GM23248 (cell line): ENCODE results near the gene GCNT1.
"Not testable (repeated sequence)": the region's sequence is repeated elsewhere in the genome, so short reads cannot be mapped to it uniquely, and the experiment has no call there.

Experiments
- EZH2 ChIP-seq: fragments of 200-600 bp; sonication (generic); IDR thresholded peaks from 2 replicates; pipeline ENCODE4 v1.6.1; 2018; ENCODE audit warnings: antibody characterized with exemption, mild to moderate bottlenecking; ENCODE audit not compliant: insufficient read depth, poor library complexity, severe bottlenecking
- EZH2phosphoT487 ChIP-seq: fragments of 200-600 bp; sonication (generic); IDR thresholded peaks from 2 replicates; pipeline ENCODE4 v1.6.1; 2018; ENCODE audit warnings: antibody characterized with exemption, moderate library complexity, mild to moderate bottlenecking, low read depth; ENCODE audit not compliant: insufficient read depth

GRCh38 chr9:76523617-76524200 is 64.7 kb downstream of the GCNT1 start:
- not testable (repeated sequence) for TF ChIP-seq EZH2, EZH2phosphoT487
